ENCODE results near the gene NANP.

Gene NANP

GRCh38 chr20:25573288-25574251 lies 50.2 kb downstream of the NANP start:
- H3K9ac ChIP-seq (ENCODE audit: low read length), result no peak overlapping the region
- no peaks in the 10 kb centered on the region for H3K36me3 ChIP-seq (replicated peaks; ENCODE audit: low read depth, low read length)
- no peak overlapping the region for H2AFZ ChIP-seq (ENCODE audit: low read depth, low read length)
- no peaks in the 10 kb centered on the region for H3K4me1 ChIP-seq (ENCODE audit: low read length)
- H3K4me2 ChIP-seq (ENCODE audit: low read length), result no peak overlapping the region
- H3K27me3 ChIP-seq (ENCODE audit: low read depth, low read length), result no peaks in the 10 kb centered on the region
- H3K9me3 ChIP-seq (ENCODE audit: insufficient read depth, low read length), result no peaks in the 10 kb centered on the region
- H4K20me1 ChIP-seq (ENCODE audit: insufficient read depth, low read length), result no peaks in the 10 kb centered on the region
- no peak overlapping the region for H3K27ac ChIP-seq (ENCODE audit: low read length)
- no peak for TF ChIP-seq EZH2phosphoT487 (IDR thresholded peaks at IDR 0.05; ENCODE audit: low read depth)
- no peak for TF ChIP-seq CTCF (IDR thresholded peaks at IDR 0.05; ENCODE audit: low read depth, low read length)
- no peak overlapping the region for H3K4me3 ChIP-seq (ENCODE audit: low read length)
- H3K79me2 ChIP-seq (ENCODE audit: low read length), result no peaks in the 10 kb centered on the region

- Histone ChIP-seq H3K4me2 (ENCODE audit: low read length) (no peak overlapping the region), H3K27me3 (ENCODE audit: low read depth, low read length) (no peaks in the 10 kb centered on the region), H3K36me3 (replicated peaks; ENCODE audit: low read depth, low read length) (no peaks in the 10 kb centered on the region), H3K9me3 (ENCODE audit: insufficient read depth, low read length) (no peaks in the 10 kb centered on the region), H4K20me1 (ENCODE audit: insufficient read depth, low read length) (no peaks in the 10 kb centered on the region), H3K9ac (ENCODE audit: low read length) (no peak overlapping the region), H3K4me3 (ENCODE audit: low read length) (no peak overlapping the region), H3K27ac (ENCODE audit: low read length) (no peak overlapping the region), H3K79me2 (ENCODE audit: low read length) (no peaks in the 10 kb centered on the region), H3K4me1 (ENCODE audit: low read length) (no peaks in the 10 kb centered on the region), H2AFZ (ENCODE audit: low read depth, low read length) (no peak overlapping the region)
- no peak for TF ChIP-seq EZH2phosphoT487 (IDR thresholded peaks at IDR 0.05; ENCODE audit: low read depth)
- TF ChIP-seq CTCF (IDR thresholded peaks at IDR 0.05; ENCODE audit: low read depth, low read length), result no peak
Measured at GRCh38 chr20:25571817-25572216, 52.0 kb downstream of the NANP start.

- H3K27ac ChIP-seq (ENCODE audit: low read length), result no peak overlapping the region
Measured at GRCh38 chr20:25571240-25571639, 52.6 kb downstream of the NANP start.

More at GRCh38 chr20:25571240-25571639, 52.6 kb downstream of the NANP start:
- Histone ChIP-seq H3K4me1 (ENCODE audit: low read length) (no peaks in the 10 kb centered on the region), H2AFZ (ENCODE audit: low read depth, low read length) (no peak overlapping the region), H3K4me2 (ENCODE audit: low read length) (no peak overlapping the region), H4K20me1 (ENCODE audit: insufficient read depth, low read length) (no peaks in the 10 kb centered on the region), H3K79me2 (ENCODE audit: low read length) (no peaks in the 10 kb centered on the region), H3K9me3 (ENCODE audit: insufficient read depth, low read length) (no peaks in the 10 kb centered on the region), H3K9ac (ENCODE audit: low read length) (no peak overlapping the region), H3K4me3 (ENCODE audit: low read length) (no peak overlapping the region), H3K36me3 (replicated peaks; ENCODE audit: low read depth, low read length) (no peaks in the 10 kb centered on the region), H3K27me3 (ENCODE audit: low read depth, low read length) (no peaks in the 10 kb centered on the region)
- no peak for TF ChIP-seq EZH2phosphoT487 (IDR thresholded peaks at IDR 0.05; ENCODE audit: low read depth)
- TF ChIP-seq CTCF (IDR thresholded peaks at IDR 0.05; ENCODE audit: low read depth, low read length), result no peak

Data from OCI-LY3 (cell line).